HEK293 (cell line): ENCODE results near the gene SUPT4H1.

ENCODE experiments used
- KLF1 ChIP-seq: fragments of 450-650 bp; formaldehyde crosslinking; IDR thresholded peaks from 2 replicates; pipeline ENCODE4 v1.5.1; 2016; ENCODE audit warnings: missing biosample characterization, missing genetic modification characterization
- MEIS1 ChIP-seq: sonication (generic); formaldehyde crosslinking; IDR thresholded peaks from 2 replicates; pipeline ENCODE4 v1.8.1; 2022; ENCODE audit warnings: missing genetic modification reagents, mild to moderate bottlenecking, borderline replicate concordance
- YY1 ChIP-seq: fragments of 450-650 bp; formaldehyde crosslinking; IDR thresholded peaks from 2 replicates; pipeline ENCODE4 v1.5.1; 2018; ENCODE audit warnings: missing biosample characterization, missing genetic modification characterization
- ZBTB8A ChIP-seq: fragments of 450-650 bp; formaldehyde crosslinking; IDR thresholded peaks from 2 replicates; pipeline ENCODE4 v1.5.1; 2016; ENCODE audit warnings: missing biosample characterization, missing genetic modification characterization
- ZNF24 ChIP-seq: fragments of 450-650 bp; formaldehyde crosslinking; IDR thresholded peaks from 2 replicates; pipeline ENCODE4 v1.5.1; 2016; ENCODE audit warnings: missing biosample characterization, missing genetic modification characterization
- ZNF274 ChIP-seq, 2 experiments: fragments of 200-500 bp in 1 of 2; fragments of 450-650 bp in 1 of 2; sonication (Bioruptor generic) in 1 of 2; formaldehyde crosslinking in 1 of 2; IDR thresholded peaks; 2 replicates each; pipeline versions ENCODE4 v1.5.1 to v1.6.1; 2014 to 2016; ENCODE audit warnings: borderline replicate concordance in 1 of 2, inconsistent platforms in 1 of 2, low read length in 1 of 2, missing biosample characterization in 1 of 2, missing genetic modification characterization in 1 of 2
- ZNF335 ChIP-seq: fragments of 450-650 bp; formaldehyde crosslinking; conservative IDR thresholded peaks from 2 replicates; pipeline ENCODE4 v1.5.1; 2016; ENCODE audit warnings: missing biosample characterization, missing genetic modification characterization
- ZNF433 ChIP-seq: fragments of 450-650 bp; formaldehyde crosslinking; IDR thresholded peaks from 2 replicates; pipeline ENCODE4 v1.5.1; 2016; ENCODE audit warnings: missing biosample characterization, missing genetic modification characterization, low read depth
- ZNF561 ChIP-seq: fragments of 450-650 bp; IDR thresholded peaks from 2 replicates; pipeline ENCODE4 v1.5.1; 2018; ENCODE audit warnings: missing biosample characterization, missing genetic modification characterization, borderline replicate concordance
- TF ChIP-seq, protein P1 (sequence below): fragments of 450-650 bp; formaldehyde crosslinking; IDR thresholded peaks from 2 replicates; pipeline ENCODE4 v1.5.1; 2017; ENCODE audit warnings: missing biosample characterization, missing genetic modification characterization
- TF ChIP-seq, protein P2 (sequence below): fragments of 450-650 bp; formaldehyde crosslinking; IDR thresholded peaks from 2 replicates; pipeline ENCODE4 v1.5.1; 2016; ENCODE audit warnings: missing biosample characterization, missing genetic modification characterization
- TF ChIP-seq, protein P3 (sequence below): fragments of 450-650 bp; formaldehyde crosslinking; IDR thresholded peaks from 2 replicates; pipeline ENCODE4 v1.5.1; 2016; ENCODE audit warnings: missing biosample characterization, missing genetic modification characterization
- TF ChIP-seq, protein P4 (sequence below): IDR thresholded peaks from 2 replicates; pipeline ENCODE4 v1.6.1; 2011; ENCODE audit warnings: mild to moderate bottlenecking, low read depth, low read length, borderline replicate concordance

DNA sequence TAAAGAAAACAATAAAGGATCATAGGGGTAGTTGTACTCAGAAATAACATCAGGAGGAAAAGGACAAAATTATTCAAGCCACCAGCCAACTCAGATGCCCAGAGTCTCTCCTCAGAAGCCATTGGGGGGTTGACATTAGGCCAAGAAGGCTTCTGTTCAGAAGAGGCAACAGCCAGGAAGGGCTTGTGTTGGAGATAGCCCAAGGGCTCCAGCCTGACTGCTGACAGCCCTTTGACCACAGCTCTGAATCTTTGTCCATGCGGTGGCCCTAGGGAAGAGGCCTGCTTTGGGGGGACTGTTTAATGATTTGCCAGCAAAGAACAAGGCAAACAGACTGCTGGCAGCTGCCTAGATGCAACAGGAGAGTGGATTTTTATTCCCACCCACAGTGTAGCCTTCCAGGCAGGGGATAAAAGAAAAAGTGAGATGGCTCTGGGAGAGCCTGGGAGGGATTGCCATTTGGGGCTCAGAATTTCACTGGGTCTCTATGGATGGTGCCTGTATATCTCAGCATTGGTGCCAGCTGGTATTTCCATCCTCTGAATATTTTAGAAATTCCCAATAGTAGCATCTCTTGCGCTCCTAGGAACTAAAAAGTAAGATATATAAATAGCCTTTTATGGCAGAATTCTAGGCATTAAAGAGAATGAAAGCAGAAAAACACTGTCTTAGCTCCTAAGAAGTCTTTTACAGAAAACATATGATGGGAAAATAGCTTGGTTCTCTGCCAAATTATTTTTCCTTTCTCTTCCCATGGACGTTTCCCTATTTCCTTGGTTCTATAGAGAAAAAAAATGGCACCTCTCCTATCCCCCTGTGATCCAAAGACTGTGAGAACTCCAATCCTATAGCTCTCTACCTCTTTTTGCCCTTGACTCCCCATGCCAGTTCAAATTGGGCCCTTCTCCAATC lies 29.4 kb upstream of the SUPT4H1 start:
- TF ChIP-seq, protein P1, sequence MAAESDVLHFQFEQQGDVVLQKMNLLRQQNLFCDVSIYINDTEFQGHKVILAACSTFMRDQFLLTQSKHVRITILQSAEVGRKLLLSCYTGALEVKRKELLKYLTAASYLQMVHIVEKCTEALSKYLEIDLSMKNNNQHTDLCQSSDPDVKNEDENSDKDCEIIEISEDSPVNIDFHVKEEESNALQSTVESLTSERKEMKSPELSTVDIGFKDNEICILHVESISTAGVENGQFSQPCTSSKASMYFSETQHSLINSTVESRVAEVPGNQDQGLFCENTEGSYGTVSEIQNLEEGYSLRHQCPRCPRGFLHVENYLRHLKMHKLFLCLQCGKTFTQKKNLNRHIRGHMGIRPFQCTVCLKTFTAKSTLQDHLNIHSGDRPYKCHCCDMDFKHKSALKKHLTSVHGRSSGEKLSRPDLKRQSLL, result no peak
- TF ChIP-seq ZNF335 (tag by site-specific recombination) (no peak), ZBTB8A (tag by site-specific recombination) (no peak), ZNF433 (tag by site-specific recombination) (no peak), ZNF561 (tag by site-specific recombination) (no peak), KLF1 (no peak), ZNF274 (IDR thresholded peaks at IDR 0.05; ENCODE audit: low read length) (no peak), ZNF274 (tag by site-specific recombination; IDR thresholded peaks at IDR 0.05; ENCODE audit: borderline replicate concordance) (no peak), MEIS1 (no peak), ZNF24 (tag by site-specific recombination) (no peak), YY1 (tag by site-specific recombination) (no peak)
- TF ChIP-seq, protein P2, sequence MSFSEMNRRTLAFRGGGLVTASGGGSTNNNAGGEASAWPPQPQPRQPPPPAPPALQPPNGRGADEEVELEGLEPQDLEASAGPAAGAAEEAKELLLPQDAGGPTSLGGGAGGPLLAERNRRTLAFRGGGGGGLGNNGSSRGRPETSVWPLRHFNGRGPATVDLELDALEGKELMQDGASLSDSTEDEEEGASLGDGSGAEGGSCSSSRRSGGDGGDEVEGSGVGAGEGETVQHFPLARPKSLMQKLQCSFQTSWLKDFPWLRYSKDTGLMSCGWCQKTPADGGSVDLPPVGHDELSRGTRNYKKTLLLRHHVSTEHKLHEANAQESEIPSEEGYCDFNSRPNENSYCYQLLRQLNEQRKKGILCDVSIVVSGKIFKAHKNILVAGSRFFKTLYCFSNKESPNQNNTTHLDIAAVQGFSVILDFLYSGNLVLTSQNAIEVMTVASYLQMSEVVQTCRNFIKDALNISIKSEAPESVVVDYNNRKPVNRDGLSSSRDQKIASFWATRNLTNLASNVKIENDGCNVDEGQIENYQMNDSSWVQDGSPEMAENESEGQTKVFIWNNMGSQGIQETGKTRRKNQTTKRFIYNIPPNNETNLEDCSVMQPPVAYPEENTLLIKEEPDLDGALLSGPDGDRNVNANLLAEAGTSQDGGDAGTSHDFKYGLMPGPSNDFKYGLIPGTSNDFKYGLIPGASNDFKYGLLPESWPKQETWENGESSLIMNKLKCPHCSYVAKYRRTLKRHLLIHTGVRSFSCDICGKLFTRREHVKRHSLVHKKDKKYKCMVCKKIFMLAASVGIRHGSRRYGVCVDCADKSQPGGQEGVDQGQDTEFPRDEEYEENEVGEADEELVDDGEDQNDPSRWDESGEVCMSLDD (tag by site-specific recombination), result no peak
- TF ChIP-seq, protein P3, sequence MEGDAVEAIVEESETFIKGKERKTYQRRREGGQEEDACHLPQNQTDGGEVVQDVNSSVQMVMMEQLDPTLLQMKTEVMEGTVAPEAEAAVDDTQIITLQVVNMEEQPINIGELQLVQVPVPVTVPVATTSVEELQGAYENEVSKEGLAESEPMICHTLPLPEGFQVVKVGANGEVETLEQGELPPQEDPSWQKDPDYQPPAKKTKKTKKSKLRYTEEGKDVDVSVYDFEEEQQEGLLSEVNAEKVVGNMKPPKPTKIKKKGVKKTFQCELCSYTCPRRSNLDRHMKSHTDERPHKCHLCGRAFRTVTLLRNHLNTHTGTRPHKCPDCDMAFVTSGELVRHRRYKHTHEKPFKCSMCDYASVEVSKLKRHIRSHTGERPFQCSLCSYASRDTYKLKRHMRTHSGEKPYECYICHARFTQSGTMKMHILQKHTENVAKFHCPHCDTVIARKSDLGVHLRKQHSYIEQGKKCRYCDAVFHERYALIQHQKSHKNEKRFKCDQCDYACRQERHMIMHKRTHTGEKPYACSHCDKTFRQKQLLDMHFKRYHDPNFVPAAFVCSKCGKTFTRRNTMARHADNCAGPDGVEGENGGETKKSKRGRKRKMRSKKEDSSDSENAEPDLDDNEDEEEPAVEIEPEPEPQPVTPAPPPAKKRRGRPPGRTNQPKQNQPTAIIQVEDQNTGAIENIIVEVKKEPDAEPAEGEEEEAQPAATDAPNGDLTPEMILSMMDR, result no peak
- TF ChIP-seq, protein P4, sequence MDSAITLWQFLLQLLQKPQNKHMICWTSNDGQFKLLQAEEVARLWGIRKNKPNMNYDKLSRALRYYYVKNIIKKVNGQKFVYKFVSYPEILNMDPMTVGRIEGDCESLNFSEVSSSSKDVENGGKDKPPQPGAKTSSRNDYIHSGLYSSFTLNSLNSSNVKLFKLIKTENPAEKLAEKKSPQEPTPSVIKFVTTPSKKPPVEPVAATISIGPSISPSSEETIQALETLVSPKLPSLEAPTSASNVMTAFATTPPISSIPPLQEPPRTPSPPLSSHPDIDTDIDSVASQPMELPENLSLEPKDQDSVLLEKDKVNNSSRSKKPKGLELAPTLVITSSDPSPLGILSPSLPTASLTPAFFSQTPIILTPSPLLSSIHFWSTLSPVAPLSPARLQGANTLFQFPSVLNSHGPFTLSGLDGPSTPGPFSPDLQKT, result no peak
